H1 (cell line): Measurements from ENCODE around the gene UGT1A8. TPM values are rescaled to one million over a fixed set of nuclear protein-coding genes. Genes with fewer than 3 reads are reported as not detected.

Source experiments
- CTCF ChIA-PET: fragments of 300-600 bp; sonication (Branson Sonifier 250); formaldehyde crosslinking; loops from one replicate; lab custom pipeline; 2021; ENCODE audit not compliant: partially characterized antibody; lab: Charles Lee
- POLR2A ChIA-PET: fragments of 300-600 bp; sonication (Branson Sonifier 250); formaldehyde crosslinking; loops from one replicate; lab custom pipeline; 2021; ENCODE audit warnings: inconsistent platforms; ENCODE audit not compliant: partially characterized antibody; lab: Charles Lee
- DNase-seq, 2 experiments: peaks; one replicate each; pipeline versions ENCODE4 v3.0.0 to v3.0.0-alpha.2; 2010 to 2022; ENCODE audit warnings: low spot score in 2 of 2, low read depth in 1 of 2, mixed read lengths in 1 of 2
- FAIRE-seq: peaks from 2 replicates; lab custom pipeline; 2011; peaks lifted over from hg19 to GRCh38; lab: Jason Lieb, UNC
- H2AFZ ChIP-seq: 2 replicates; pipeline ENCODE4 v1.8.1; 2012; ENCODE audit warnings: low read length, inconsistent platforms
- H2AK5ac ChIP-seq: 2 replicates; pipeline ENCODE4 v1.6.1; 2013; ENCODE audit warnings: low read depth, low read length
- H2BK120ac ChIP-seq: replicated peaks from 2 replicates; pipeline ENCODE3; 2013; ENCODE audit warnings: low read depth, low read length, inconsistent platforms
- H2BK12ac ChIP-seq: 2 replicates; pipeline ENCODE4 v1.6.1; 2013; ENCODE audit warnings: low read depth, low read length
- H2BK15ac ChIP-seq: 2 replicates; pipeline ENCODE4 v1.6.1; 2013; ENCODE audit warnings: low read length
- H2BK20ac ChIP-seq: 2 replicates; pipeline ENCODE4 v1.6.1; 2013; ENCODE audit warnings: low read length
- H2BK5ac ChIP-seq: 2 replicates; pipeline ENCODE4 v1.6.1; 2013; ENCODE audit warnings: low read depth, low read length
- H3K14ac ChIP-seq: 2 replicates; pipeline ENCODE4 v1.6.1; 2013; ENCODE audit warnings: inconsistent platforms; ENCODE audit not compliant: insufficient read length
- H3K18ac ChIP-seq: 2 replicates; pipeline ENCODE4 v1.6.1; 2013; ENCODE audit warnings: low read length; ENCODE audit errors: extremely low read depth
- H3K23ac ChIP-seq: 2 replicates; pipeline ENCODE4 v1.6.1; 2013; ENCODE audit warnings: inconsistent platforms; ENCODE audit not compliant: insufficient read length
- H3K23me2 ChIP-seq: 2 replicates; pipeline ENCODE4 v1.6.1; 2013; ENCODE audit warnings: low read depth, low read length
- H3K27ac ChIP-seq: 2 replicates; pipeline ENCODE4 v1.6.1; 2011; ENCODE audit warnings: low read depth, low read length, inconsistent platforms
- H3K27me3 ChIP-seq, 4 experiments: replicated peaks in 1 of 4; 1 replicate in 1 of 4; 2 replicates in 3 of 4; pipeline versions ENCODE4 v1.6.1 to v1.8.1; 2011 to 2013; ENCODE audit warnings: low read length in 3 of 4, mild to moderate bottlenecking in 3 of 4, inconsistent platforms in 2 of 4, mixed read lengths in 2 of 4, moderate library complexity in 1 of 4; ENCODE audit not compliant: control insufficient read depth in 3 of 4, insufficient read depth in 3 of 4; ENCODE audit errors: extremely low read depth in 1 of 4
- H3K36me3 ChIP-seq, 4 experiments: 2 replicates each; pipeline versions ENCODE4 v1.6.1 to v1.8.1; 2011 to 2013; ENCODE audit warnings: mild to moderate bottlenecking in 4 of 4, low read length in 3 of 4, moderate library complexity in 2 of 4, control low read depth in 1 of 4, inconsistent platforms in 1 of 4; ENCODE audit not compliant: insufficient read depth in 4 of 4, control insufficient read depth in 2 of 4
- H3K4ac ChIP-seq: replicated peaks from 2 replicates; pipeline ENCODE3; 2013; ENCODE audit warnings: low read length, low read depth, mixed read lengths, inconsistent platforms; ENCODE audit not compliant: insufficient read length
- H3K4me1 ChIP-seq, 4 experiments: replicated peaks in 1 of 4; 1 replicate in 1 of 4; 2 replicates in 3 of 4; pipeline versions ENCODE4 v1.6.1 to v1.8.1; 2011 to 2013; ENCODE audit warnings: low read length in 3 of 4, inconsistent platforms in 2 of 4, mixed read lengths in 1 of 4; ENCODE audit not compliant: insufficient read depth in 4 of 4, control insufficient read depth in 3 of 4
- H3K4me2 ChIP-seq, 2 experiments: 2 replicates each; pipeline versions ENCODE4 v1.6.1 to v1.8.1; 2011 to 2013; ENCODE audit warnings: low read depth in 2 of 2, low read length in 2 of 2, control low read depth in 1 of 2, inconsistent platforms in 1 of 2, mild to moderate bottlenecking in 1 of 2; ENCODE audit not compliant: insufficient read depth in 1 of 2
- H3K4me3 ChIP-seq, 4 experiments: fragments of 200-600, 300-600 bp in 1 of 4; sonication (generic), shearing (Covaris generic), sonication (Bioruptor Twin) in 1 of 4; 2 replicates each; pipeline versions ENCODE4 v1.5.1 to v1.8.1; 2011 to 2016; ENCODE audit warnings: low read length in 4 of 4, low read depth in 3 of 4, control low read depth in 2 of 4, inconsistent platforms in 2 of 4, mild to moderate bottlenecking in 2 of 4, mixed read lengths in 1 of 4, moderate library complexity in 1 of 4; ENCODE audit not compliant: insufficient read depth in 2 of 4; ENCODE audit errors: extremely low read depth in 1 of 4
- H3K56ac ChIP-seq: replicated peaks from 2 replicates; pipeline ENCODE3; 2013; ENCODE audit warnings: low read depth, mild to moderate bottlenecking, mixed read lengths, low read length, inconsistent platforms; ENCODE audit not compliant: insufficient read length
- H3K79me1 ChIP-seq: 2 replicates; pipeline ENCODE4 v1.6.1; 2013; ENCODE audit warnings: low read depth, low read length, control low read depth
- H3K79me2 ChIP-seq, 2 experiments: 2 replicates each; pipeline versions ENCODE4 v1.6.1 to v1.8.1; 2012 to 2013; ENCODE audit warnings: low read length in 2 of 2, mild to moderate bottlenecking in 2 of 2, inconsistent platforms in 1 of 2; ENCODE audit not compliant: insufficient read depth in 2 of 2, control insufficient read depth in 1 of 2
- H3K9ac ChIP-seq, 4 experiments: replicated peaks in 1 of 4; 1 replicate in 1 of 4; 2 replicates in 3 of 4; pipeline versions ENCODE4 v1.6.1 to v1.8.1; 2011 to 2013; ENCODE audit warnings: low read depth in 3 of 4, low read length in 3 of 4, control low read depth in 2 of 4, mild to moderate bottlenecking in 2 of 4, moderate library complexity in 2 of 4, inconsistent platforms in 1 of 4; ENCODE audit errors: extremely low read depth in 1 of 4
- H3K9me3 ChIP-seq, 2 experiments: 2 replicates each; pipeline versions ENCODE4 v1.6.1 to v1.8.1; 2012 to 2013; ENCODE audit warnings: mild to moderate bottlenecking in 2 of 2, moderate library complexity in 2 of 2, control low read depth in 1 of 2, inconsistent platforms in 1 of 2, low read depth in 1 of 2, low read length in 1 of 2, mixed read lengths in 1 of 2; ENCODE audit not compliant: insufficient read depth in 2 of 2
- H4K20me1 ChIP-seq, 2 experiments: replicated peaks in 1 of 2; 2 replicates each; pipeline versions ENCODE3 to v1.8.1; 2011 to 2013; ENCODE audit warnings: inconsistent platforms in 2 of 2, low read length in 2 of 2, mild to moderate bottlenecking in 1 of 2; ENCODE audit not compliant: insufficient read depth in 2 of 2, control insufficient read depth in 1 of 2
- H4K5ac ChIP-seq: 2 replicates; pipeline ENCODE4 v1.6.1; 2013; ENCODE audit warnings: low read length, low read depth, mixed read lengths, inconsistent platforms; ENCODE audit not compliant: insufficient read length
- H4K8ac ChIP-seq: 2 replicates; pipeline ENCODE4 v1.8.0; 2013; ENCODE audit warnings: mild to moderate bottlenecking, moderate library complexity, low read length, inconsistent platforms; ENCODE audit not compliant: insufficient read depth; ENCODE audit errors: extremely low read depth
- H4K91ac ChIP-seq: replicated peaks from 2 replicates; pipeline ENCODE3; 2013; ENCODE audit warnings: low read length, mixed read lengths, inconsistent platforms; ENCODE audit not compliant: insufficient read length
- CREB1 ChIP-seq: IDR thresholded peaks from 2 replicates; pipeline ENCODE4 v1.6.1; 2012; ENCODE audit warnings: inconsistent platforms
- CTBP2 ChIP-seq: IDR thresholded peaks from 2 replicates; pipeline ENCODE4 v1.7.0; 2011; ENCODE audit warnings: borderline replicate concordance, mild to moderate bottlenecking, moderate library complexity, mixed read lengths, low read length; ENCODE audit not compliant: insufficient read depth, insufficient read length
- EZH2 ChIP-seq: fragments of 200-600 bp; sonication (generic); IDR thresholded peaks from 2 replicates; pipeline ENCODE4 v1.7.1; 2012; ENCODE audit warnings: low read depth, mild to moderate bottlenecking, moderate library complexity, low read length, inconsistent platforms; ENCODE audit not compliant: severe bottlenecking
- SAP30 ChIP-seq: fragments of 300-600 bp; sonication (generic); IDR thresholded peaks from 2 replicates; pipeline ENCODE4 v1.7.1; 2012; ENCODE audit warnings: low read length, moderate library complexity, mild to moderate bottlenecking, inconsistent platforms; ENCODE audit not compliant: insufficient read depth, insufficient replicate concordance
- SIN3A ChIP-seq, 2 experiments: IDR thresholded peaks in 1 of 2; conservative IDR thresholded peaks in 1 of 2; 2 replicates each; pipeline ENCODE4 v1.6.1; 2011 to 2012; ENCODE audit warnings: low read length in 2 of 2, improper control_type of control experiment in 1 of 2, low read depth in 1 of 2, mild to moderate bottlenecking in 1 of 2
- SIX5 ChIP-seq: IDR thresholded peaks from 2 replicates; pipeline ENCODE4 v1.6.1; 2011; ENCODE audit warnings: mild to moderate bottlenecking, low read depth, low read length
- TAF1 ChIP-seq: IDR thresholded peaks from 2 replicates; pipeline ENCODE4 v1.6.1; 2011; ENCODE audit warnings: mild to moderate bottlenecking, low read depth, low read length
- WGBS, 2 experiments: shearing (Covaris generic) in 1 of 2; methylation state at CpG; one replicate each; pipeline versions ENCODE4 v1.1.6 to v1.1.7; 2013 to 2015; ENCODE audit warnings: low lambda C conversion rate in 2 of 2, mixed read lengths in 2 of 2, inconsistent platforms in 1 of 2, low coverage in 1 of 2, missing lambda C conversion rate in 1 of 2; ENCODE audit not compliant: insufficient replicate concordance in 2 of 2, insufficient coverage in 1 of 2, insufficient read length in 1 of 2; ENCODE audit errors: extremely low coverage in 1 of 2, missing lambda C conversion rate in 1 of 2; 5-methylcytosine and 5-hydroxymethylcytosine counted together
- polyA plus RNA-seq, 7 experiments: library from polyadenylated mRNA; depleted of rRNA in 3 of 7; stranded (reverse) in 5 of 7; unstranded in 2 of 7; fragments of >200 nt in 5 of 7; fragments of 200-250 nt in 2 of 7; gene quantifications; 1 replicate in 5 of 7; 2 replicates in 1 of 7; 4 replicates in 1 of 7; pipeline versions ENCODE4 v1.2.1 to v1.2.3, GENCODE V29; 2011 to 2013; ENCODE audit warnings: missing spikeins in 2 of 7, mixed read lengths in 2 of 7
- total RNA-seq: library from RNA; stranded (reverse); fragmentation: NEBNext Ultra II Directional; extraction: Animal tissue kit (Norgen Biotek cat#: 25700); gene quantifications from 2 replicates; pipeline ENCODE4 v1.2.1, GENCODE V29; 2021
- TF ChIP-seq, protein P1 (sequence below): IDR thresholded peaks from 2 replicates; pipeline ENCODE4 v1.6.1; 2011; ENCODE audit warnings: low read length, improper control_type of control experiment

UGT1A8 gene
- total and polyA plus RNA-seq, 2 of the 8 experiments (the other 6 are each of a cell fraction or from before 2014, with no cell fraction given), result not detected

DNA sequence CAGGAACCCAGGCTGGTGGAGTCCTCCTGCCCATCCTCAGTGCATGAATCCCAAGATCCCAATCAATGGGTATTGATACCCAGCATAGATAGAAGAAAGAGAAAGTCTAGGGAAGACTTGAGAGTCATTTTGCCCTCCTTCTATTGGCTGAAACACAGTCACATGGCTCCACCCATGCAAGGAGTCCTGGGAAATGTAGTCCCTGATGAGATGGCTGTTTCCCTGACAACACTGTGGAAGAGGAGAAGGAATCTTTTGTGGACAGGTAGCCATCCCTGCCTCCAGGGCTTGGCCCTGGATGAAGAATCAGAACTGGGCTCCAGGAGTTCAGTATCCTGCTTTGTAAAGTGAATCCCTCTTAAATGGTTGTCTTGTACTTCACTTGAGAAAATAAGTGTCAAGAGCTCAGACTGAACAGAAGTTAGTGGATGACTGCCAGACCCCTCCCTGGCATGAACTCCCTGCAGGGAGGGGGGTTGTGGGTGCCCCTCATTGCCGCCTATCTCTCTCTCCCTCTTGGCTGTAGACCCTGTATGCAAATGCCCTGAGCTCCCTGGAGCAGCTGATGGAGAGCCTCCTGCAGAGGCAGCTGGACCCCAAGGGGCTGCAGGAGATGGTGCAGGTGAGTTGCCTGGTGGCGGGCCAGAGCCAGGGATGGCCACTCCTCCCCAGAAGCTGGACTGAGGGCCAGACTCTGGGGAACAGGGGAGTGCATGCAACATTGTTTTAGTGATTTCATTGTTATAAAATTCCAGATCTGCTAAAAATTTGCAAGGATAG is 196.8 kb downstream of the UGT1A8 start:
- Histone ChIP-seq H3K27me3 (no peaks in the 10 kb centered on the region), H4K91ac (no peak overlapping the region), H2BK120ac (no peak overlapping the region), H4K5ac (no peak overlapping the region), H3K9ac (no peak overlapping the region), H3K23ac (no peak overlapping the region), H3K79me1 (no peaks in the 10 kb centered on the region), H3K36me3 (no peaks in the 10 kb centered on the region), H3K4me2 (no peak overlapping the region), H3K4ac (no peak overlapping the region), H3K4me3 (no peak overlapping the region), H2BK15ac (no peak overlapping the region), H3K4me1 (no peaks in the 10 kb centered on the region), H3K23me2 (no peaks in the 10 kb centered on the region), H4K8ac (no peak overlapping the region), H3K79me2 (no peaks in the 10 kb centered on the region), H2AFZ (no peak overlapping the region), H2BK5ac (no peak overlapping the region), H3K9me3 (no peaks in the 10 kb centered on the region), H2AK5ac (no peak overlapping the region), H2BK12ac (no peak overlapping the region), H3K27ac (no peak overlapping the region), H2BK20ac (no peak overlapping the region), H3K18ac (no peak overlapping the region), H4K20me1 (no peaks in the 10 kb centered on the region), H3K14ac (no peak overlapping the region), H3K56ac (no peak overlapping the region)
- CTCF ChIA-PET, result no interaction called here
- 92% methylated on average over 2 of the region's 2 CpGs; no CpG with 5 or more reads in 1 of the 2 experiments for WGBS, 2 experiments
- DNase-seq (no peak), FAIRE-seq (peak; percentile 42)
- POLR2A ChIA-PET, result no interaction called here
- TF ChIP-seq SIN3A (conservative IDR thresholded peaks at IDR 0.05 in 1 of 2, IDR thresholded peaks at IDR 0.05 in 1 of 2; ENCODE audit: low read depth in 1 of 2, low read length in 2 of 2) (no peak), EZH2 (no peak), TAF1 (no peak), SAP30 (no peak), SIX5 (peak; percentile 46; the same call in 1 of the 2 replicates), CTBP2 (no peak), CREB1 (no peak)
- TF ChIP-seq, protein P1, sequence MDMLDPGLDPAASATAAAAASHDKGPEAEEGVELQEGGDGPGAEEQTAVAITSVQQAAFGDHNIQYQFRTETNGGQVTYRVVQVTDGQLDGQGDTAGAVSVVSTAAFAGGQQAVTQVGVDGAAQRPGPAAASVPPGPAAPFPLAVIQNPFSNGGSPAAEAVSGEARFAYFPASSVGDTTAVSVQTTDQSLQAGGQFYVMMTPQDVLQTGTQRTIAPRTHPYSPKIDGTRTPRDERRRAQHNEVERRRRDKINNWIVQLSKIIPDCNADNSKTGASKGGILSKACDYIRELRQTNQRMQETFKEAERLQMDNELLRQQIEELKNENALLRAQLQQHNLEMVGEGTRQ, result peak; percentile 80
